Prostate gland (tissue), 2 donors: ENCODE results near the gene WDFY3. TPM values are rescaled to one million over a fixed set of nuclear protein-coding genes. Genes with fewer than 3 reads are reported as not detected.
"Not testable (repeated sequence)": the region's sequence is repeated elsewhere in the genome, so short reads cannot be mapped to it uniquely, and the experiment has no call there.

ENCODE experiments used
- DNase-seq: peaks from one replicate; pipeline ENCODE4 v3.0.0-alpha.2; 2019; ENCODE audit warnings: low spot score
- H3K27ac ChIP-seq, 2 donors: fragments of 200-600 bp; sonication (generic); 2 replicates each; pipeline ENCODE4 v1.5.1; 2017 to 2019
- H3K27me3 ChIP-seq: fragments of 200-600 bp; sonication (generic); replicated peaks from 2 replicates; pipeline ENCODE4 v1.5.1; 2019; ENCODE audit not compliant: insufficient read depth
- H3K36me3 ChIP-seq, 2 donors: fragments of 200-600 bp; sonication (generic); 1 replicate in 1 of 2; 2 replicates in 1 of 2; pipeline versions ENCODE4 v1.5.1 to v1.8.1; 2017 to 2019
- H3K4me1 ChIP-seq: fragments of 200-600 bp; sonication (generic); replicated peaks from 2 replicates; pipeline ENCODE4 v1.5.1; 2019
- H3K4me3 ChIP-seq, 2 donors: fragments of 200-600 bp; sonication (generic); 2 replicates each; pipeline ENCODE4 v1.5.1; 2017 to 2019
- H3K9me3 ChIP-seq: fragments of 200-600 bp; sonication (generic); 2 replicates; pipeline ENCODE4 v1.5.1; 2017
- CTCF ChIP-seq, 4 experiments: fragments of 200-600 bp in 2 of 4; fragments of 450-650 bp in 2 of 4; sonication (generic) in 2 of 4; IDR thresholded peaks; 1 replicate in 3 of 4; 2 replicates in 1 of 4; pipeline ENCODE4 v1.5.1; 2016 to 2019; ENCODE audit warnings: antibody characterized with exemption in 4 of 4, mild to moderate bottlenecking in 2 of 4, moderate library complexity in 2 of 4
- POLR2A ChIP-seq: fragments of 450-650 bp; IDR thresholded peaks from one replicate; pipeline ENCODE4 v1.6.1; 2016; ENCODE audit warnings: antibody characterized with exemption, mild to moderate bottlenecking
- POLR2AphosphoS5 ChIP-seq: sonication (generic); formaldehyde crosslinking; IDR thresholded peaks from one replicate; pipeline ENCODE4 v1.6.1; 2017; ENCODE audit warnings: antibody characterized with exemption
- WGBS: methylation state at CpG from one replicate; pipeline ENCODE4 v1.1.5; 2018; 5-methylcytosine and 5-hydroxymethylcytosine counted together
- intact Hi-C: fragments of 100-400 bp; cut with DNase I; formaldehyde crosslinking; loops from one replicate; pipeline ENCODE4 v1.14.2; 2022
- total RNA-seq, 2 donors: library from RNA; depleted of rRNA; stranded (reverse); fragments of >200 nt; gene quantifications; one replicate each; pipeline ENCODE4 v1.1.0, GENCODE V29; 2016

Gene WDFY3
- total RNA-seq, 2 donors from 2014 or later, result 48.1 to 110 TPM

- H3K4me3 ChIP-seq, result no peak overlapping the region
- no peaks in the 10 kb centered on the region for H3K9me3 ChIP-seq
- WGBS, result 94% methylated on average over 1 of the region's 1 CpG
- intact Hi-C loops, result no loop called here
- no peaks in the 10 kb centered on the region for H3K4me1 ChIP-seq
- no peak for DNase-seq
- TF ChIP-seq CTCF (IDR thresholded peaks at IDR 0.05) (no peak), POLR2A (no peak), POLR2AphosphoS5 (no peak)
- H3K36me3 ChIP-seq, result no peaks in the 10 kb centered on the region
- no peak overlapping the region for H3K27ac ChIP-seq
- H3K27me3 ChIP-seq, result no peaks in the 10 kb centered on the region
Observed at GRCh38 chr4:84846985-84847384, 119.5 kb downstream of the WDFY3 start.

- Histone ChIP-seq H3K9me3 (no peaks in the 10 kb centered on the region), H3K4me1 (no peaks in the 10 kb centered on the region), H3K27ac (no peak overlapping the region), H3K36me3 (no peaks in the 10 kb centered on the region), H3K4me3 (no peak overlapping the region), H3K27me3 (no peaks in the 10 kb centered on the region)
- WGBS, result 77% methylated on average over 1 of the region's 1 CpG
- DNase-seq, result no peak
- intact Hi-C loops, result no loop called here
- TF ChIP-seq POLR2AphosphoS5 (no peak), CTCF (IDR thresholded peaks at IDR 0.05) (no peak), POLR2A (no peak)
Observed at GRCh38 chr4:84841435-84841834, 125.1 kb downstream of the WDFY3 start.

- WGBS, result 49% methylated on average over 2 of the region's 2 CpGs
- TF ChIP-seq POLR2AphosphoS5 (no peak), CTCF (IDR thresholded peaks at IDR 0.05) (no peak), POLR2A (no peak)
- H3K27ac ChIP-seq, result no peak overlapping the region
- no peaks in the 10 kb centered on the region for H3K9me3 ChIP-seq
- no peaks in the 10 kb centered on the region for H3K36me3 ChIP-seq
- no peak for DNase-seq
- H3K27me3 ChIP-seq, result no peaks in the 10 kb centered on the region
- intact Hi-C loops, result no loop called here
- H3K4me3 ChIP-seq, result no peak overlapping the region
- no peaks in the 10 kb centered on the region for H3K4me1 ChIP-seq
Observed at GRCh38 chr4:84837751-84838150, 128.7 kb downstream of the WDFY3 start.

GRCh38 chr4:84829633-84830032, 136.9 kb downstream of the WDFY3 start:
- H3K4me3 ChIP-seq, H3K9me3 ChIP-seq, H3K27me3 ChIP-seq, DNase-seq, H3K27ac ChIP-seq, H3K4me1 ChIP-seq, intact Hi-C loops, H3K36me3 ChIP-seq: not testable (repeated sequence)
- 96% methylated on average over 6 of the region's 6 CpGs for WGBS

GRCh38 chr4:84826681-84827080, 139.8 kb downstream of the WDFY3 start:
- intact Hi-C loops, result no loop called here
- no peak for TF ChIP-seq POLR2AphosphoS5
- no peak for DNase-seq
- Histone ChIP-seq H3K27ac (no peak overlapping the region), H3K4me1 (no peaks in the 10 kb centered on the region), H3K27me3 (no peaks in the 10 kb centered on the region), H3K4me3 (no peak overlapping the region), H3K9me3 (no peaks in the 10 kb centered on the region), H3K36me3 (no peaks in the 10 kb centered on the region)

- intact Hi-C loops, result no loop called here
- H3K4me1 ChIP-seq, result no peaks in the 10 kb centered on the region
- H3K4me3 ChIP-seq, result no peak overlapping the region
- H3K9me3 ChIP-seq, result no peaks in the 10 kb centered on the region
- H3K36me3 ChIP-seq, result no peaks in the 10 kb centered on the region
- DNase-seq, result no peak
- H3K27ac ChIP-seq, result no peak overlapping the region
- 86% methylated on average over 5 of the region's 5 CpGs for WGBS
- TF ChIP-seq POLR2AphosphoS5 (no peak), CTCF (IDR thresholded peaks at IDR 0.05) (no peak), POLR2A (no peak)
- no peaks in the 10 kb centered on the region for H3K27me3 ChIP-seq
Observed at GRCh38 chr4:84825701-84826341, 140.7 kb downstream of the WDFY3 start.
